Thyroid gland (tissue), 4 donors: ENCODE data around the gene DDIAS. TPM values are rescaled to one million over a fixed set of nuclear protein-coding genes. Genes with fewer than 3 reads are reported as not detected.

Experiments
- DNase-seq, 2 donors: peaks; one replicate each; pipeline ENCODE4 v3.0.0-alpha.2; 2019
- H3K27ac ChIP-seq, 3 donors: fragments of 200-600 bp; sonication (generic); 1 replicate in 2 of 3; 2 replicates in 1 of 3; pipeline ENCODE4 v1.5.1; 2016 to 2019; ENCODE audit warnings: mild to moderate bottlenecking in 1 of 3, moderate library complexity in 1 of 3
- H3K27me3 ChIP-seq: fragments of 200-600 bp; sonication (generic); one replicate; pipeline ENCODE4 v1.5.1; 2019
- H3K36me3 ChIP-seq, 2 donors: fragments of 200-600 bp; sonication (generic); one replicate each; pipeline ENCODE4 v1.5.1; 2016 to 2019
- H3K4me1 ChIP-seq, 2 donors: fragments of 200-600 bp; sonication (generic); one replicate each; pipeline ENCODE4 v1.5.1; 2017 to 2019
- H3K4me3 ChIP-seq, 3 donors: fragments of 200-600 bp; sonication (generic); replicated peaks in 1 of 3; 1 replicate in 2 of 3; 2 replicates in 1 of 3; pipeline ENCODE4 v1.5.1; 2016; ENCODE audit warnings: mild to moderate bottlenecking in 1 of 3
- H3K9me3 ChIP-seq: fragments of 200-600 bp; sonication (generic); one replicate; pipeline ENCODE4 v1.5.1; 2017
- POLR2A ChIP-seq, 2 donors: fragments of 450-650 bp; IDR thresholded peaks; one replicate each; pipeline ENCODE4 v1.6.1; 2017; ENCODE audit warnings: antibody characterized with exemption in 2 of 2, mild to moderate bottlenecking in 2 of 2, moderate library complexity in 1 of 2
- WGBS, 2 donors: methylation state at CpG; one replicate each; pipeline ENCODE4 v1.1.5; 2017; 5-methylcytosine and 5-hydroxymethylcytosine counted together
- intact Hi-C: fragments of 100-400 bp; cut with DNase I; formaldehyde crosslinking; loops from one replicate; pipeline ENCODE4 v1.15.1; 2023
- total RNA-seq, 4 donors: library from RNA; depleted of rRNA; stranded (reverse); fragments of >200 nt; gene quantifications; one replicate each; pipeline ENCODE4 v1.2.3, GENCODE V29; 2016
- TF ChIP-seq, protein P1 (sequence below), 6 experiments: fragments of 200-600 bp in 3 of 6; fragments of 450-650 bp in 3 of 6; sonication (generic) in 3 of 6; IDR thresholded peaks; one replicate each; pipeline ENCODE4 v1.5.1; 2016 to 2019; ENCODE audit warnings: antibody characterized with exemption in 6 of 6, mild to moderate bottlenecking in 2 of 6, inconsistent platforms in 1 of 6, moderate library complexity in 1 of 6

DDIAS gene
- total RNA-seq, 4 donors from 2014 or later, result 0.25 to 3.3 (median 0.95) TPM

DNA sequence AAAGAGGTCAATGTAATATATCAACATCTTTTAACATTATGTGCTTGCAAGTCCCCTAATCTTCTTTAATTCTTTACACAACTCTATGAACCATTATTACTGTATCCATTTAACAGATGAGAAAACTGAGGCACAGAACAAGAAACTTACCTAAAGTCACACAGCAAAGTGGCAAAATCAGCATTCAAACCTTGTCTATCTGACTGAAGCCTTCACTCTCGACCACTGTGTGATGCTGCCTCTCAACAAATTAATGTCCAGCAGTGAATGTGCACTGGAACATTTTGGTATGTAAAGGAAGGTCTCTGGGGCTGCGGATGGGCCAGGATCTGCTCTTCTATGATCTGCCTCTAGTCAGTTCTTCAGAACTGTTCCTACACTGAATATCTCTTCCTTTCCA is 43.4 kb upstream of the DDIAS start:
- Histone ChIP-seq H3K4me1 (peaks cover 0 to 7% of the 10 kb centered on the region in 2 donors), H3K4me3 (no peak overlapping the region), H3K36me3 (no peaks in the 10 kb centered on the region), H3K9me3 (no peaks in the 10 kb centered on the region), H3K27ac (no peak overlapping the region), H3K27me3 (no peaks in the 10 kb centered on the region)
- WGBS, 2 donors, result 89 to 90% methylated on average over 2 of the region's 2 CpGs
- intact Hi-C loops, result no loop called here
- DNase-seq, result no peak
- TF ChIP-seq POLR2A (IDR thresholded peaks at IDR 0.05), result no peak
- TF ChIP-seq, protein P1, sequence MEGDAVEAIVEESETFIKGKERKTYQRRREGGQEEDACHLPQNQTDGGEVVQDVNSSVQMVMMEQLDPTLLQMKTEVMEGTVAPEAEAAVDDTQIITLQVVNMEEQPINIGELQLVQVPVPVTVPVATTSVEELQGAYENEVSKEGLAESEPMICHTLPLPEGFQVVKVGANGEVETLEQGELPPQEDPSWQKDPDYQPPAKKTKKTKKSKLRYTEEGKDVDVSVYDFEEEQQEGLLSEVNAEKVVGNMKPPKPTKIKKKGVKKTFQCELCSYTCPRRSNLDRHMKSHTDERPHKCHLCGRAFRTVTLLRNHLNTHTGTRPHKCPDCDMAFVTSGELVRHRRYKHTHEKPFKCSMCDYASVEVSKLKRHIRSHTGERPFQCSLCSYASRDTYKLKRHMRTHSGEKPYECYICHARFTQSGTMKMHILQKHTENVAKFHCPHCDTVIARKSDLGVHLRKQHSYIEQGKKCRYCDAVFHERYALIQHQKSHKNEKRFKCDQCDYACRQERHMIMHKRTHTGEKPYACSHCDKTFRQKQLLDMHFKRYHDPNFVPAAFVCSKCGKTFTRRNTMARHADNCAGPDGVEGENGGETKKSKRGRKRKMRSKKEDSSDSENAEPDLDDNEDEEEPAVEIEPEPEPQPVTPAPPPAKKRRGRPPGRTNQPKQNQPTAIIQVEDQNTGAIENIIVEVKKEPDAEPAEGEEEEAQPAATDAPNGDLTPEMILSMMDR (IDR thresholded peaks at IDR 0.05), result no peak

DNA sequence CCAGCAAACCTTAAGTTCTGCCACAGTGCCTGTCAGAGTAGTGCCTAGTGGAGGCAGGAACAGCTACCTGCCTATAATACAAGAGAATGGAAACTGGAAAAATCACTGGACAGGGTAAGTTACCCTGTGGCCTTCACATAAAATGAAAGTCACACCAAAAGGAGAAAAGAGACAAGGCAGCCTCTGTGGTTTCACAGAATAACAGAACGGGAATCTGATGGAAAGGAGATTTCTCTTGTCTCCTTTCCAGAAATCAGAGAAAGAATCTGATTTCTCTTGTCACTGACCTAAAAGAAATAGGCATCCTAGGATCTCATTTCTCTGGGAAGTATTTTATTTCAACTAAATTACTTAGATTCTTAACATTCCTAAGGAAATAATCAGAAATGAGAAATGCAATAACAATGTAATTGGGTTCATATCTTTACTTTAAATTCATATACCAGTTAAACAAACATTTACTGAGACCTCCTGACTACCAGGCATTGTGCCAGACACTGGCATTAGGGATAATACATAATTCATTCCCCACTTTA is 42.9 kb upstream of the DDIAS start:
- TF ChIP-seq POLR2A (IDR thresholded peaks at IDR 0.05), result no peak
- H3K36me3 ChIP-seq, result no peaks in the 10 kb centered on the region
- no peak overlapping the region for H3K4me3 ChIP-seq
- no peaks in the 10 kb centered on the region for H3K9me3 ChIP-seq
- DNase-seq, result no peak
- peaks cover 3 to 7% of the 10 kb centered on the region in 2 donors for H3K4me1 ChIP-seq
- WGBS, 2 donors, result 78 to 79% methylated on average over 1 of the region's 1 CpG
- intact Hi-C loops, result no loop called here
- H3K27ac ChIP-seq, result no peak overlapping the region
- no peaks in the 10 kb centered on the region for H3K27me3 ChIP-seq

DNA sequence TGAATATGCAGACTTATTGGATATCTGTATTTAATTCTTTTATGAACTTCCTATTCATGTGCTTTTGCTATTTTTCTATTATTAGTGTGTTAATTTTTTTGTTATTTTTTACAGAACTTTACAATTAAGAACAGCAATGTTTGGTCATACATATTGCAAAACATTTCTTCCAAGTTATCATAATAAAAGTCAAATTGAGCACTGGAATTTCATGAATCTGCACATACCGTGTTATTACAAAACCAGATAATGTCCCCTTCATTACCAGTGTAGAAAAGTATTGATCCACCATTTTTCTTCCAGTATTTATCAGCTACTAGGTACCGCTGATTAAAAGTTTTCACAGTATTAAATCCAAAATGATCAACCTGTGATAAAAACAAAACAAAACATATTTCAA is 41.8 kb upstream of the DDIAS start:
- 93 to 94% methylated on average over 2 of the region's 2 CpGs for WGBS, 2 donors
- DNase-seq, result no peak
- H3K4me3 ChIP-seq, result no peak overlapping the region
- TF ChIP-seq, protein P1 (IDR thresholded peaks at IDR 0.05), result no peak
- no peak for TF ChIP-seq POLR2A (IDR thresholded peaks at IDR 0.05)
- intact Hi-C loops, result loop anchor here (5.0 kb wide), 1 partner anchor 142 kb away; no protein-coding TSS in a partner anchor
- H3K36me3 ChIP-seq, result no peaks in the 10 kb centered on the region
- H3K27ac ChIP-seq, result no peak overlapping the region
- H3K9me3 ChIP-seq, result no peaks in the 10 kb centered on the region
- H3K27me3 ChIP-seq, result no peaks in the 10 kb centered on the region
- H3K4me1 ChIP-seq, result peaks cover 12 to 18% of the 10 kb centered on the region in 2 donors

DNA sequence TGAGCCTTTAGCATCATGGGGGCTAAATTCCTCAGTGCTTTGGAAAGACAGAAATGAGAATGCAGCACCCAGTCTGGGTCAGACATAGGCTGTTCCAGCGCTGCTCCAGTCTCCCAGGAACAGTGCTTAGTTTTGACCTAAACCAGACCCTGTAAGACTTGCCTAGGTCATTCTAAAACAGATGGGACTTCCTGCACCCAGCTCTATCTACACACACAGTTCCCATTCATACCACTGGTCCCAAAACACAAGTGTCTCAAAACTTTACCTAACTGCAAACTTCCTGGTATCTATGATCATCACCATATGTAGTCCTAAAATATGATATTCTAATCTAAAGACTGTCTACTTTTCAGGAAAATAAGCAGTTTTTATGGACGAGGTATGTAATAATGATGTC is 39.2 kb upstream of the DDIAS start:
- intact Hi-C loops, result loop anchor here (5.0 kb wide), 1 partner anchor 145 kb away; no protein-coding TSS in a partner anchor
- Histone ChIP-seq H3K4me3 (no peak overlapping the region), H3K4me1 (peaks cover 12 to 20% of the 10 kb centered on the region in 2 donors), H3K27me3 (no peaks in the 10 kb centered on the region), H3K9me3 (no peaks in the 10 kb centered on the region), H3K36me3 (no peaks in the 10 kb centered on the region), H3K27ac (no peak overlapping the region)
- TF ChIP-seq, protein P1 (IDR thresholded peaks at IDR 0.05), result no peak
- no peak for TF ChIP-seq POLR2A (IDR thresholded peaks at IDR 0.05)
- 85 to 99% methylated on average over 2 of the region's 2 CpGs for WGBS, 2 donors
- no peak for DNase-seq

DNA sequence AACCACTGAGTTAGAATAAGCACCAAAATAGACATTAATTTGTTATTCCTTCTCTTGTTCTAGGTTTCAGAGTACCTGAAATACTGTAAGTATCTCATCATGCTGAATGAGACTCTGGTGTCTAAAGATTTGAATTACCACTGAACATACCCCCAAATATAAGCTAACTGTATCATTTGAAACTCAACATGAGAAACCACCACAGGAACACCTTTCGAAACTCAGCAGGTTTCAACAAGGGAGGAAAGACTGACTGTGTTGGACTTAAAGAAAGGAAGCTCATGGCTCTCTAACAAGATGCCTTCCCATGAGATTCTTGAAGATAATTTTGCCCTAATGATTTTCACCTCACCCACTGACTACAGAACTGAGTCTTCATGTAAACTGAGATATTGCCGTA is 38.3 kb upstream of the DDIAS start:
- 96 to 97% methylated on average over 2 of the region's 2 CpGs for WGBS, 2 donors
- peak overlapping the region in 1 of 3 donors; percentile 60 for H3K27ac ChIP-seq
- no peaks in the 10 kb centered on the region for H3K36me3 ChIP-seq
- H3K4me3 ChIP-seq, result no peak overlapping the region
- peaks cover 12 to 20% of the 10 kb centered on the region in 2 donors for H3K4me1 ChIP-seq
- no peaks in the 10 kb centered on the region for H3K27me3 ChIP-seq
- DNase-seq, result no peak
- H3K9me3 ChIP-seq, result no peaks in the 10 kb centered on the region
- intact Hi-C loops, result loop anchor here (5.0 kb wide), 1 partner anchor 146 kb away; no protein-coding TSS in a partner anchor
- TF ChIP-seq, protein P1 (IDR thresholded peaks at IDR 0.05), result no peak
- no peak for TF ChIP-seq POLR2A (IDR thresholded peaks at IDR 0.05)
